DND-41 (cell line): Measurements from ENCODE around the gene PDZRN4.

Experiments used
- EZH2 ChIP-seq: IDR thresholded peaks from 3 replicates; pipeline ENCODE4 v1.6.1; 2012; ENCODE audit warnings: borderline replicate concordance, low read depth, mild to moderate bottlenecking, moderate library complexity, low read length, inconsistent platforms; ENCODE audit not compliant: severe bottlenecking
- TF ChIP-seq, protein P1 (sequence below): IDR thresholded peaks from 2 replicates; pipeline ENCODE4 v1.5.1; 2012; ENCODE audit warnings: borderline replicate concordance, low read length, moderate library complexity, mild to moderate bottlenecking; ENCODE audit not compliant: poor library complexity, severe bottlenecking; ENCODE audit errors: extremely low read depth

GRCh38 chr12:41206298-41206697 is 18.2 kb downstream of the PDZRN4 start:
- TF ChIP-seq, protein P1, sequence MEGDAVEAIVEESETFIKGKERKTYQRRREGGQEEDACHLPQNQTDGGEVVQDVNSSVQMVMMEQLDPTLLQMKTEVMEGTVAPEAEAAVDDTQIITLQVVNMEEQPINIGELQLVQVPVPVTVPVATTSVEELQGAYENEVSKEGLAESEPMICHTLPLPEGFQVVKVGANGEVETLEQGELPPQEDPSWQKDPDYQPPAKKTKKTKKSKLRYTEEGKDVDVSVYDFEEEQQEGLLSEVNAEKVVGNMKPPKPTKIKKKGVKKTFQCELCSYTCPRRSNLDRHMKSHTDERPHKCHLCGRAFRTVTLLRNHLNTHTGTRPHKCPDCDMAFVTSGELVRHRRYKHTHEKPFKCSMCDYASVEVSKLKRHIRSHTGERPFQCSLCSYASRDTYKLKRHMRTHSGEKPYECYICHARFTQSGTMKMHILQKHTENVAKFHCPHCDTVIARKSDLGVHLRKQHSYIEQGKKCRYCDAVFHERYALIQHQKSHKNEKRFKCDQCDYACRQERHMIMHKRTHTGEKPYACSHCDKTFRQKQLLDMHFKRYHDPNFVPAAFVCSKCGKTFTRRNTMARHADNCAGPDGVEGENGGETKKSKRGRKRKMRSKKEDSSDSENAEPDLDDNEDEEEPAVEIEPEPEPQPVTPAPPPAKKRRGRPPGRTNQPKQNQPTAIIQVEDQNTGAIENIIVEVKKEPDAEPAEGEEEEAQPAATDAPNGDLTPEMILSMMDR: no peak
- no peak for TF ChIP-seq EZH2
